Activated T-cell treated with anti-CD3 and anti-CD28 coated beads, Interleukin-2, amount 50 U/mL, for 4 hours (primary cell): ENCODE measurements around the gene NGRN. TPM values are rescaled to one million over a fixed set of nuclear protein-coding genes. Genes with fewer than 3 reads are reported as not detected.

Experiments
- ATAC-seq, 2 donors: fragments of 200-7000 bp; cut with Tn5 transposase; one replicate each; pipeline ENCODE4 v1.10.0; 2021
- DNase-seq: peaks from one replicate; pipeline ENCODE4 v3.0.0-alpha.2; 2020
- H3K27me3 Mint-ChIP-seq: one replicate; pipeline ENCODE4 v1.8.0; 2021; ENCODE audit warnings: low read depth, mixed read lengths
- H3K36me3 Mint-ChIP-seq: one replicate; pipeline ENCODE4 v1.8.0; 2022; ENCODE audit warnings: mixed read lengths; ENCODE audit not compliant: insufficient read depth
- H3K4me1 Mint-ChIP-seq: one replicate; pipeline ENCODE4 v1.8.0; 2021; ENCODE audit warnings: low read depth, mixed read lengths
- H3K4me3 Mint-ChIP-seq: one replicate; pipeline ENCODE4 v1.8.0; 2021; ENCODE audit warnings: mild to moderate bottlenecking, moderate library complexity, mixed read lengths
- H3K9me3 Mint-ChIP-seq: one replicate; pipeline ENCODE4 v1.8.0; 2021; ENCODE audit warnings: mixed read lengths
- total RNA-seq, 3 donors: library from RNA; stranded (reverse); gene quantifications; one replicate each; pipeline ENCODE4 v1.2.1, GENCODE V29; 2021

NGRN gene
- total RNA-seq, 3 donors from 2014 or later = 36.9 to 38.0 (median 37.1) TPM

DNA sequence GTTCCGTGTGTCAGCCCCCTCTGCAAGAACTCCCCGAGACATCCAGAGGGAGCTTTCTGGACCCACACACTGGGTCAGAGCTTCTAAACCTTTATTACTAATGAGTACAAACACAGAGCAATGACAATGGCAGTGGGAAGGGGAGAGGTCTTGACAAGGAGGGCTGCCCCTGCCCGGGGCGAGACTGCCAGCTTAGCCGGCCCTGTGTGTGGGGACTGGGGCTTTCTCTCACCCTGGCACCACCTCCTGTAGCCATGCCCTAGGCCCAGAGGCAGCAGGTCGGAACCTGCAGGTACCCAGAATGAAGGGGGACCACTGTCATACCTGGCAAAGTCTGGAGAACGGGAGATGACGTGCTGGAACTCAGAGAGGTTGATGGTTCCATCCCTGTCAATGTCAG is 34.9 kb upstream of the NGRN start:
- no peak for DNase-seq
- no peaks in the 10 kb centered on the region for H3K27me3 Mint-ChIP-seq
- peak overlapping the region; percentile 94 for H3K4me3 Mint-ChIP-seq
- ATAC-seq = no peak
- H3K9me3 Mint-ChIP-seq = no peaks in the 10 kb centered on the region
- peaks cover 25% of the 10 kb centered on the region for H3K36me3 Mint-ChIP-seq
- H3K4me1 Mint-ChIP-seq = peaks cover 49% of the 10 kb centered on the region

GRCh38 chr15:90231028-90232017 is 34.1 kb upstream of the NGRN start:
- DNase-seq (peak; percentile 66), ATAC-seq (peak; percentile 36 to 38)
- peaks cover 25% of the 10 kb centered on the region for H3K36me3 Mint-ChIP-seq
- H3K27me3 Mint-ChIP-seq = no peaks in the 10 kb centered on the region
- no peaks in the 10 kb centered on the region for H3K9me3 Mint-ChIP-seq
- H3K4me1 Mint-ChIP-seq = peaks cover 49% of the 10 kb centered on the region
- peak overlapping the region; percentile 94 for H3K4me3 Mint-ChIP-seq

- no peaks in the 10 kb centered on the region for H3K9me3 Mint-ChIP-seq
- no peaks in the 10 kb centered on the region for H3K27me3 Mint-ChIP-seq
- peak overlapping the region; percentile 94 for H3K4me3 Mint-ChIP-seq
- peaks cover 25% of the 10 kb centered on the region for H3K36me3 Mint-ChIP-seq
- ATAC-seq (no peak), DNase-seq (no peak)
- peaks cover 49% of the 10 kb centered on the region for H3K4me1 Mint-ChIP-seq
Observed at GRCh38 chr15:90232196-90232595, 33.3 kb upstream of the NGRN start.

DNA sequence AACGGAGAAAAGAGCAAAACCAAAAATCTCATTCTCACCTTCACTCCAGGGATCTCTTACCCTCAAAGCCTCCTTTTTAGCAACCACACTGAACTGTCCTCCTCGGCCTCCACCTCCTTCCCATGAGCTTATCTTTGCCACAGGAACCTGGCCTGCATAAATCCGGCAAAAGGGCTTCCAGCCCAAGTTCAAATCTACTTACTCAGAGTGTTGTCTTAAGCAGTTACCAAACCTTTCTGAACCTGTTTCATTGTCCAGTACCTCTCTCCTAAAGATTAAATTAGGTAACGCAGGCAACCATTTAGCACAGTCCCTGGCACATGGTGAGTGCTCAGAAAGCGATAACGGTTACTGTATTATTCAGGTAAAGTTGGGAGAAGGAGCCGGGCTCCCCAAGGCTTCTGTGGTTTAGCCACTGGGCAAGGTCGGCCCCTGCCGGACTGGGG is 32.5 kb upstream of the NGRN start:
- peak overlapping the region; percentile 94 for H3K4me3 Mint-ChIP-seq
- H3K9me3 Mint-ChIP-seq = no peaks in the 10 kb centered on the region
- H3K36me3 Mint-ChIP-seq = peaks cover 26% of the 10 kb centered on the region
- ATAC-seq (no peak), DNase-seq (no peak)
- peaks cover 49% of the 10 kb centered on the region for H3K4me1 Mint-ChIP-seq
- no peaks in the 10 kb centered on the region for H3K27me3 Mint-ChIP-seq

DNA sequence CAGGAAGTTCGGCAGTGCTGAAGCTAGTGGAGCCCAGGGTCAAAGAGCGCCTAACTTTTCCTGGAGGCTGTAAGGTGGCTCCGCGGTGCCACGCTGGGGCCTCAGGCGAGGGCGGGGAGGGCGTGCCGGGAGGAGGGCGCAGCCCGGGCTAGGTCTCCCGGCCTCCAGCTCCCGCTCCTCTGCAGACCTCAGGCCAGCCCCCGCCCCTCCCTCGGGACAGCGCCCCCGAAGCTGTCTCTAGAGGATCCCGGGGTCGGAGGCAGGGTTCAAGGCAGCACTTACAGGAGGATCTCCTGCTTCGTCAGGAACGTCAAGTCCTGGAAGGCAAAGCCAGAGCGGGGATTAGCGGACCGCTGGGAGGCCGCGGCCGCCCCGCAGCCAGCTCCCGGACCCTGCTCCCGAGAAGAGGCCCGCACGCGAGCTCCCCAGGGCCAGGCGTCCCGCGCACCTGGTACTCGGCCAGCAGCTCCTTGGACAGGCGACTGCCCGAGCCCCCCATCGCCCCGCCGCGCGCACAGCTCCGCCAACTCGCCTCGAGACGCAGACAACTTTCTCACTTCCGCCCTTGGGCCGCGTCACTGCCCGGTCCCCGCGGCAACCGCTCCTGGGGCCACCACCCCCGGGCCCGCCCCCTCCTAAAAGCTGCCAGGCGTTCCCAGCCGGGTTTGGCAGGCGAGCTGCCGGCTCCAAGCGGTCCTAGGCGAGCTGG is 31.9 kb upstream of the NGRN start, which contains the start of gene CIB1:
TSS of gene CIB1 (minus strand) at position 555 of the 709 bp plus-strand sequence. CDS start at position 499, 56 bp downstream.
- peak; percentile 89 to 92 for ATAC-seq
- H3K4me3 Mint-ChIP-seq = peak within 1 kb of the TSS; percentile 94
- no peaks in the 10 kb centered on the region for H3K9me3 Mint-ChIP-seq
- peak; percentile 97 for DNase-seq
- peaks cover 28% of the 10 kb centered on the region for H3K36me3 Mint-ChIP-seq
- no peaks in the 10 kb centered on the region for H3K27me3 Mint-ChIP-seq
- H3K4me1 Mint-ChIP-seq = peaks cover 49% of the 10 kb centered on the region

GRCh38 chr15:90234096-90234988 is 31.1 kb upstream of the NGRN start, which contains the start of gene GDPGP1:
Gene GDPGP1, plus strand, starts transcription at chr15:90234209. Its CDS starts 6,700 bp downstream, at chr15:90240909.
- ATAC-seq = peak; percentile 68 to 74
- H3K4me1 Mint-ChIP-seq = peaks cover 44% of the 10 kb centered on the region
- no peaks in the 10 kb centered on the region for H3K9me3 Mint-ChIP-seq
- H3K36me3 Mint-ChIP-seq = peaks cover 24% of the 10 kb centered on the region
- DNase-seq = no peak
- no peaks in the 10 kb centered on the region for H3K27me3 Mint-ChIP-seq
- peak within 1 kb of the TSS; percentile 94 for H3K4me3 Mint-ChIP-seq

DNA sequence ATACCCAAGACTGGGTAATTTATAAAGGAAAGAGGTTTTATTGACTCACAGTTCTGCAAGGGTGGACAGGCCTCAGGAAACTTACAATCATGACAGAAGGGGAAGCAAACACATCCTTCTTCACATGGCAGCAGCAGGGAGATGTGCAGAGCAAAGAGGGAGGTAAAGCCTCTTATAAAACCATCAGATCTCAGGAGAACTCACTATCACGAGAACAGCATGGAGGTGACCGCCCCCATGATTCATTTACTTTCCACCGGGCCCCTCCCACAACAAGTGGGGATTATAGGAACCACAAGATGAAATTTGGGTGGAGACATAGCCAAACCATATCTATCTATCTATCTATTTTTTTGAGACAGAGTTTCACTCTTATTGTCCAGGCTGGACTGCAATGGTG is 26.1 kb upstream of the NGRN start:
- Mint-ChIP-seq H3K36me3 (peaks cover 17% of the 10 kb centered on the region), H3K9me3 (no peaks in the 10 kb centered on the region), H3K27me3 (no peaks in the 10 kb centered on the region), H3K4me1 (peaks cover 9% of the 10 kb centered on the region), H3K4me3 (no peak overlapping the region)
- ATAC-seq = no peak
- no peak for DNase-seq

GRCh38 chr15:90240856-90241255 is 24.6 kb upstream of the NGRN start:
- no peaks in the 10 kb centered on the region for H3K27me3 Mint-ChIP-seq
- H3K4me1 Mint-ChIP-seq = no peaks in the 10 kb centered on the region
- DNase-seq (no peak), ATAC-seq (no peak)
- no peaks in the 10 kb centered on the region for H3K9me3 Mint-ChIP-seq
- no peak overlapping the region for H3K4me3 Mint-ChIP-seq
- peaks cover 15% of the 10 kb centered on the region for H3K36me3 Mint-ChIP-seq

- Mint-ChIP-seq H3K4me1 (no peaks in the 10 kb centered on the region), H3K27me3 (no peaks in the 10 kb centered on the region), H3K9me3 (no peaks in the 10 kb centered on the region), H3K4me3 (no peak overlapping the region), H3K36me3 (peaks cover 11% of the 10 kb centered on the region)
- ATAC-seq (no peak), DNase-seq (no peak)
Observed at GRCh38 chr15:90241343-90242192, 23.9 kb upstream of the NGRN start.

DNA sequence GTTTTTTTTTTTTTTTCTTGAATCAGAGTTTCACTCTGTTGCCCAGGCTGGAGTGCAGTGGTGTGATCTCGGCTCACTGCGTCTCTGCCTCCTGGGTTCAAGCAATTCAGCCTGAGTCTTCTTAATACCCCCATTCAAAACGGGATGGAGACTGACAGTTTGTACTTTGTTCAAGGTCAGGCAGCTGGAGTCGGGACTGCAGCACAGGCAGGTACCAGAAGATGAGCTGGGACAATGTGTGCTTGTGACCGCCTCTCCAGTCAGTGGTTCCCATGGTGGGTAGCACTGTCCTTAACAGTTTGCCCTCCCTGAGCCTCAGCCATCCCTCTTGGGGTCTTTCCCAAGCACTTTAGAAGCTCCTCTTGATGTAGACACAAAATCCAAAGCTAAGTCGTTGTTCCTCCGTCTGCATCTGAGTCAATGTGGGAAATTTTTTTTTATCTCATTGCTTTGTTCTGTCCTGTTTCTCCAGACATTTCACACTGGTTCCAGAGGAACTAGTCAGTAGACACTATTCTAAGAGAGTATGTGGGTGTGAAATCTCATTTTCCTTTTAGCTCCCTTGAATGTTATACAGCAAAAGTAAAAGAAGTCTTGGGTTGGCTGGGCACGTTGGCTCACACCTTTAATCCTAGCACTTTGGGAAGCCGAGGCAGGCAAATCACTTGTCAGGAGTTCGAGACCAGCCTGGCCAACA is 21.4 kb upstream of the NGRN start:
- H3K4me3 Mint-ChIP-seq = no peak overlapping the region
- DNase-seq = no peak
- H3K27me3 Mint-ChIP-seq = no peaks in the 10 kb centered on the region
- ATAC-seq = no peak
- H3K4me1 Mint-ChIP-seq = peaks cover 5% of the 10 kb centered on the region
- H3K36me3 Mint-ChIP-seq = peaks cover 3% of the 10 kb centered on the region
- H3K9me3 Mint-ChIP-seq = no peaks in the 10 kb centered on the region

GRCh38 chr15:90248789-90249202 is 16.7 kb upstream of the NGRN start:
- no peaks in the 10 kb centered on the region for H3K9me3 Mint-ChIP-seq
- ATAC-seq (no peak), DNase-seq (no peak)
- H3K36me3 Mint-ChIP-seq = no peaks in the 10 kb centered on the region
- H3K27me3 Mint-ChIP-seq = no peaks in the 10 kb centered on the region
- peaks cover 16% of the 10 kb centered on the region for H3K4me1 Mint-ChIP-seq
- H3K4me3 Mint-ChIP-seq = peak overlapping the region; percentile 67

GRCh38 chr15:90249203-90249863 is 16.1 kb upstream of the NGRN start, which contains the start of gene TTLL13:
Gene TTLL13, plus strand, starts transcription at chr15:90249556. Its CDS starts 1,075 bp downstream, at chr15:90250631.
- Mint-ChIP-seq H3K4me1 (peaks cover 16% of the 10 kb centered on the region), H3K27me3 (no peaks in the 10 kb centered on the region), H3K9me3 (no peaks in the 10 kb centered on the region), H3K4me3 (peak within 1 kb of the TSS; percentile 67), H3K36me3 (no peaks in the 10 kb centered on the region)
- DNase-seq (peak; percentile 56), ATAC-seq (peak; percentile 90 to 95)
